AML-193 (cell line): Measurements from ENCODE around the gene FYN.
"Not testable (repeated sequence)": the region's sequence is repeated elsewhere in the genome, so short reads cannot be mapped to it uniquely, and the experiment has no call there.

Experiments
- DNase-seq, 2 experiments: peaks; one replicate each; lab custom pipeline; 2025; lab: John Stamatoyannopoulos, UW

Gene FYN

DNA sequence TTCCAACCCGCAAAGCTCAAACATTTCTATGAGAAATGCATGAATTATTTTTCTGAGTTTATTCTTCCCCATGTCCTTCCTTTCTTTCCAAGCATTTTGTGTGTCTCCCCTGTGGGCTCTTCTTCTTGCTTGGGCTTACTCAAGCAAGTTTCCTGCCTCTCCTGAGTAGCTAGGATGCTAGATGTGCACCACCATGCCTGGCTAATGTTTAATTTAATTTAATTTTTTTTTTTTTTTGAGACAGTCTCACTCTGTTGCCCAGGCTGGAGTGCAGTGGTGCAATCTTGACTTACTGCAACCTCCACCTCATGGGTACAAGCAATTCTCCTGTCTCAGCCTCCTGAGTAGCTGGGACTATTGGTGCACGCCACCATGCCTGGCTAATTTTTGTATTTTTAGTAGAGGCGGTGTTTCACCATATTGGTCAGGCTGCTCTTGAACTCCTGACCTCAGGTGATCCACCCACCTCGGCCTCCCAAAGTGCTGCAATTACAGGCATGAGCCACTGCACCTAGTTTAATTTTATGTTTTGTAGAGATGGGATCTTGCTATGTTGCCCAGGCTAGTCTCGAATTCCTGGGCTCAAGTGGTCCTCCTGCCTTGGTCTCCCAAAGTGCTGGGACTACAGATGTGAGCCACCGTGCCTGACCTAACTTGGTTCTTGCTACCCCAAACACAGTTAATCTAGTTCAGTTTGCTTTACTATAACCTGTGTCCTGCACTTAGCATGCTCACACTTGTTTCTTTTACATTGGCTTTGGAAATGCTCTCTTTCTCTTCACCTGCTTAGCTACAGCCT lies 192.2 kb downstream of the FYN start:
- DNase-seq: not testable (repeated sequence)

GRCh38 chr6:111680015-111680712 lies 193.1 kb downstream of the FYN start:
- DNase-seq: no peak

DNA sequence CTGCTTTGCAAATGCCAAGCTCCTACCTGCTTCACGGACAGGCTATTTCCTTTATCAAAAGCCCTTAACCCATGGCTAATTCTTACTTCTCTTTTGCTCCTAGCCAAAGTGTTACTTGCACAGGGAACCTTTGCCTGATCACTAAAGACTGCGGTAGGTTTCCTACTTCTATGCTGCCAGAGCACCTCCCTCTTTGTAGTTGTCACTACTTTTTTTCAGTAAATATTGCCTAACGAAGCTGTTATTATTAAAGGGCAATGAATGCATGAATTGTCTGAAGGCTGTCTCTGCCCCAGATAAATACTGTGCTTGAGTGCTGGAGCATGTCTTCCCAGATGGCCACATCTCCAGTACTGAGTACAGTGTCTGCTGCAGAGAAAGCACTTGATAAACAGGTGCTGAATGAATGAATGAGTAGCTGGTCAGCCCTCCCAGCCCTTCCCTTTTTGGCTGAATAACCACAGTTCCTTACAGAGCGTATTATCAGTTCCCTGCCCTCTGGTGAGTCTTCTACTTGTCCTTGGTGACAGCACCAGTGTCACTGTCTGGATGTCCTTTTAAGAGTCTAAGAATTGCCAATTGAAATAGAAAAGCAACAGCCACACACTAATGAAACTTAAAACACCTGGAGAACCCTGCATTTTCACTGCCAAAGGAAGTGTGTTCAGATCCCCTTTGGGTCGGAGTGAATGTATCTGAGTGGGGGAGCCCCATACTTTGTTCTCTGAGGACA lies 194.0 kb downstream of the FYN start:
- no peak for DNase-seq

DNA sequence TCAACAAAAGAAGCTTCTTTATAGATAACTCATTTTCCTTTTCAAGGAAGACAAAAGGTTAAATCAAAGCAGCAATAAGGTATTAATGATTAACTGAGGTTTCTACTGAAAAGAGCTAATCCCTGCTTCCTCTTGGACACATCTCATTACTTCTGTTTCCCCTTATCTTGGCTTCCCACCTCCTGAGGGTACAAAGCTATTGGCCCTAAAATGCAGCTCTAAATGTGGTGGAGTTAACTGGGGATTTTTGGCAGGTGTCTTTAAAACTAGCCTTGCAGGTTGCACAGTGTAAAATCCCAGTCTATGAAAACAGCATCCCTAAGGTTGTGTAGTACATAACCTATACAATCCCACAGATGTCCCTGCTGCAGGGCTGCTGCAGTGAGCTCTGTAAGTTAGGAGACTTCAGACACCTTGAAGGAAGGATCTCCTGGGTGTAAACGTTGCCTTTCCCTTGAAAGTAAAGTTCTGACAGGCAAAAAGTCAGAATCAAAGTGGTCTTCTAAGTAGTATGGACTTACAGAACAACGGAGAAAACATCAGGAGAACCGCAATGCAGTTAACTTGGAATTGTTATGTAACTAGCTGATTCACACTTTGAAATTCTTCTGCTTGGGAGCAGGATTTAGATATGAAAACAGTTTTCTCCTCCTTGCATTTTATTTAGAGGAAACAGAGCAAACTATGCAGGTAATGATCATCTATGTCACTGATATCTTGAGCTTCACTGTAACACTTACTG lies 195.8 kb downstream of the FYN start:
- no peak for DNase-seq

DNA sequence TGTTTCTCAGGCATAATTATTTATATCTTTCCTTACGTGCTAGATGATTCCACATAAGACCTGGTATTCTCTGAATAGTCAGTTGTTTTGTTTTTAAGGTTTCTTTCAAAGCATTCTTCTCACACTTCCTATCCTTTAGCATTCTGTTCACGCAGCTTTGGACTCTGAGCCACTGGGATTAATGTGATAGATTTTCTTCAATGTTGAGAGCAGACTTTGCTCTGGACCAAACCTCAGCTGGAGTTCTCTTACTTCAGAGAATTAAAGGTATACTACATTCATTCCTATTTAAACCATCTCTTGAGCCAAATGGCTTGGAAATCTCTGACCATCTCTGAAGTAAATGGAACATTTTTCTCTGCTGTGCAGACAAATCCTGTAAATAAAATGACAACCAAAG lies 196.9 kb downstream of the FYN start:
- DNase-seq: no peak

GRCh38 chr6:111674883-111675282 lies 198.4 kb downstream of the FYN start:
- no peak for DNase-seq

DNA sequence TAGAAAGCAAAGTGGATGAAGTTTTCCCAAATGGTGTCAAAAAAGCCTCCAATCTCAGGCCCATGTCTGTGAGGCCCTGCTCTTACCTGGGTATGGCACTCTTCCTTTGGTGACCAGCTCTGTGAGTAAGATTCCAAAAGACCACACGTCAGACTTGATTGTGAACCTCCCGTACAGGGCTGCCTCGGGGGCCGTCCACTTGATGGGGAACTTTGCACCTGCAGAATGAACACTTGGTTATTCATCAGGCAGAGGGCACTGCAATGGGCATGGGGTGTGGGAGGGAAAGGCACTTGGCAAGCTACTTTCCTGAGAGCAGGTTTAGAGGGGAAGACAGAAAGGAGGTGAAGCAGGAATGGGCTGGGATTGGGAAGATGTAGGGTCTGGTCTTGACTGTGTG lies 198.8 kb downstream of the FYN start:
- DNase-seq: no peak

- DNase-seq: no peak
Observed at GRCh38 chr6:111673937-111674336, 199.3 kb downstream of the FYN start.

- no peak for DNase-seq
Observed at GRCh38 chr6:111673532-111673931, 199.7 kb downstream of the FYN start.

- no peak for DNase-seq
Observed at GRCh38 chr6:111672761-111673450, 200.3 kb downstream of the FYN start.

DNA sequence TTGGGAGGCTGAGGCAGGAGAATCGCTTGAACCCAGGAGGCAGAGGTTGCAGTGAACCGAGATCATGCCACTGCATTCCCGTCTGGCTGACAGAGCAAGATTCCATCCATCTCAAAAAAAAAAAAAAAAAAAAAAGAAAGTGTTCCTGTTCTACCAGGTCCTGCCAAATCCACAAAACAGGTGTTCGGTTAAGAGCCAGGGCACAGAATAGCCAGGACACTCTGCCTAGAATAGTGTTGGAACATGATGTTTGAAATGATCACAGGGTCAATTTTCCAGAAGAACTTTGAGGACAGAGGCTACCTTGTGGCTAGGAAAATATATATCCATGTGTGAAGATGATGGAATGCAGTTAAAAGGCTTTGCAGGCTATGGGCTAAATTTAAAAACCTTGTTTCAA lies 203.9 kb downstream of the FYN start:
- DNase-seq: no peak

GRCh38 chr6:111668410-111668809 lies 204.8 kb downstream of the FYN start:
- no peak for DNase-seq

DNA sequence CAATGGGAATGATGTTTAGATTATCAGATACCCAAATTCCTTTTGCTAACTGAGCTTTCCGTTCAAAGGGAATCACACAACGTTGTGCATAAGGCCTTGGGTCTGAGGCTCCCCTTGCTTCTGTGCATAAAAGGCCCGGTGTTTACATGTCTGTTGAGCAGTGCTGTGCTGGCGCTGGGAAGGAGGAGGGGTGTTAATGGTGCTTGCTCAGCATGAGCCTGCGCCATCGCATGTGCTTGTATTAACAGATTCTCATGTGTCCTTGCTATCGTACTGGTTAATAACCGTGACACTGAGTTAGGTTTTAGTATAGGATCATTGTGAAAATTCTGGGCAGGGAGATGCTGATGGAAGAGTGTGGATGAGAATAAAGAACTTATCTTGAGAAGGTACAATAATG lies 205.3 kb downstream of the FYN start:
- DNase-seq: no peak

DNA sequence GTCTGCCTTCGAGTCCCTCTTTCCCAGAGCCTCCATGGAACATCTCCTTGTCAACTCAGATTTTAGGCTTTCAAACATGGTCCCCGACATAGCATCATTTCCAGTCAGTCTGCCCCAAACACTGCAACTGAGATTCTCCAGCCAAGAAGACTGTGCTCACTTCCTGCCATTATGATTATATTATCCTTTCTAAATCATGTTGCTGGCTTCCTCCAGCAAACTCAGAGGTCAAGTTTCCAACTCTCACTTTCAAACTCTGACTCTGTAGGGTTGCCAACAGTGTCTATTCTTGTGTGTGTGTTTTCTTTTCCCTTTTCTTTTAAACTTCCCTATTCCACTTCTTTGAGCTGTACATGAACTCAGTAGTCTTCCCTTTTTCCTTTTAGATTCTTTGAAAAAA lies 206.4 kb downstream of the FYN start:
- DNase-seq: no peak

- no peak for DNase-seq
Observed at GRCh38 chr6:111664565-111665030, 208.7 kb downstream of the FYN start.

GRCh38 chr6:111663692-111664564 lies 209.3 kb downstream of the FYN start:
- no peak for DNase-seq

DNA sequence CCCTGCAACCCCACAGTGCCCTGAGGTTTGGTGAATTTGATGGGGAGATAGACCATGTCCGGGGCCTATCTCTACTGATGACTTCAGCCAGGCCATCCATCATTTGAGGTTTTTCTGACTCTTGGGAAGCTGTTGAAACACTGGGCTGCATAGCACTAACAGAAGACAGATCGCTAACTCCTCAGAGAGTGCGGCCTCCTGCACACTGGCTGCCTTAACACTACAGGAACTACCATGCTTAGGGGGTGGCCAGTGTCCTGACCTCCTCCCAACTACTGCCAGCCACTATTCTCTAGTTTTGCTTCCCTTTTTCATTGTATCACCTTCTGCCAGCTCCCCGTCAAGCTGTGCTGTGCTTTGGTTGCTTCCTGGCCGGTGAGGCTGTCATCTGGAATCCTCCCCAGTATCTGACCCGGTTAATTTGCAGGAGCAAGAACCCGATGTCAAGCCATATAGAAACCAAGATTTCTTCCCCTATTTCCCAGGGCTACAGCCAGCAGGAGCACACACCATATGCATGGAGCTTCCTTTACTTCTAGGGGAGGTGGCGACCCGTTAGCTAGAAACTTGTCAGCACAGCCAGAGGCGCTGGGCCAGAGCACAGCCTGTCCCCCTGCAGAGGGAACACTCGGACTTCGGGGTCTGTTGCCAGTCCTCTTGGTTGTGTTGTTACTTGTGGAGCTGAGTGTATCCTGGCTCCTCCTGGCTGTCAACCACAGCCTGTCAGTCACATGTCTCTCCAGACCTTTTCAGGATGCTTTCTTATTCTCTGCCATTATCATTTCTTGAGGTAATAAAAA lies 210.3 kb downstream of the FYN start:
- DNase-seq: no peak

GRCh38 chr6:111662072-111662793 lies 211.0 kb downstream of the FYN start:
- DNase-seq: no peak

GRCh38 chr6:111661541-111662061 lies 211.7 kb downstream of the FYN start:
- no peak for DNase-seq
